Cerebellar cortex (tissue), 1 donor: ENCODE data around the gene SLC2A4RG.
"Not testable (repeated sequence)": the region's sequence is repeated elsewhere in the genome, so short reads cannot be mapped to it uniquely, and the experiment has no call there.

Source experiments
- DNase-seq: peaks from one replicate; pipeline ENCODE4 v3.0.0-alpha.2; 2015; ENCODE audit warnings: low spot score

Gene SLC2A4RG

GRCh38 chr20:63714858-63715257 lies 24.7 kb upstream of the SLC2A4RG start:
- no peak for DNase-seq

DNA sequence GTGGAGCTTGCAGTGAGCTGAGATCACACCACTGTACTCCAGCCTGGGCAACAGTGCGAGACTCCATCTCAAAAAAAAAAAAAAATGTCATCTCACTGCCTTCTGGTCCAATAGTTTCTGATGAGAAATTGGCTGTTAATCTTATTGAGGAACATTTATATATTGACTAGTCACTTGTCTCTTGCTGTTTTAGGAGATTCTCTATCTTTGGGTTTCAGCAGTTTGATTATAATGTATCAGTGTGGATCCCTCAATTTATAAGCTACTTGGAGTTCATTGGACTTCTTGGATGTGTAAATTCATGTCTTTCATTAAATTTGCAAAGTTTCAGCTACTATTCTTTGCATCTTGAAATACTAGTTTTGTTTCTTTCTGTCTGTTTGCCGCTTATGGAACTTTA lies 20.6 kb upstream of the SLC2A4RG start:
- DNase-seq: no peak

DNA sequence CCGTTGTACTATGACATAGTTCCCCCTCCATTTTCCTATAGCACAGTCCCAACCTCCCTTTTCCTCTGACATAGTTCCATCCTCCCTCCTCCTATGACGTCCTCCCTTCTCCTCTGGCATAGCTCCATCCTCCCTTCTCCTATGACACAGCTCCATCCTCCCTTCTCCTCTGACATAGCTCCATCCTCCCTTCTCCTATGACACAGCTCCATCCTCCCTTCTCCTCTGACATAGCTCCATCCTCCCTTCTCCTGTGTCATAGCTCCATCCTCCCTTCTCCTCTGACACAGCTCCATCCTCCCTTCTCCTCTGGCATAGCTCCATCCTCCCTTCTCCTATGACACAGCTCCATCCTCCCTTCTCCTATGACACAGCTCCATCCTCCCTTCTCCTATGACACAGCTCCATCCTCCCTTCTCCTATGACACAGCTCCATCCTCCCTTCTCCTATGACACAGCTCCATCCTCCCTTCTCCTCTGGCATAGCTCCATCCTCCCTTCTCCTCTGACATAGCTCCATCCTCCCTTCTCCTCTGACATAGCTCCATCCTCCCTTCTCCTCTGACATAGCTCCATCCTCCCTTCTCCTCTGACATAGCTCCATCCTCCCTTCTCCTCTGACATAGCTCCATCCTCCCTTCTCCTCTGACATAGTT lies 16.5 kb upstream of the SLC2A4RG start:
- not testable (repeated sequence) for DNase-seq

DNA sequence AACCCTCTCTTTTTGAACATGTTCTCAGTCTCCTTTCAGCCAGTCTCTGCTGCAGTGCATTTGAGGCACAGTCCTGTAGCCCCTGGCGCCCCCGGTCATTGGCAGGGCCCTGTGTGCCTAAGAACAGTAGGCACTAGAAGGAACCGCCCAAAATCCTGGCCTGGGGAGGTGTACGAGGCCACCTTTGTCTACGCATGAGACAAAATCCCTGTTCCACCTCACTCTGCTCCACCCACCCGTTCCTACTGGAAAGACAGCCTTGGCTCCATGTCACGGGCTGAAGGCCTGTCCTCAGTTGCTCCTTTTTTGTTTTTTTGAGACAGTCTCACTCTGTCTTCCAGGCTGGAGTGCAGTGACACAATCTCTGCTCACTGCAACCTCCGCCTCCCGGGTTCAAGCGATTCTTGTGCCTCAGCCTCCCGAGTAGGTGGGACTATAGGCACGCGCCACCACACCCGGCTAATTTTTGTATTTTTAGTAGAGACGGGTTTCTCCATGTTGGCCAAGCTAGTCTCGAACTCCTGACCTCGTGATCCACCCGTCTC lies 9.3 kb upstream of the SLC2A4RG start:
- not testable (repeated sequence) for DNase-seq

GRCh38 chr20:63731410-63731809 lies 8.2 kb upstream of the SLC2A4RG start:
- no peak for DNase-seq

GRCh38 chr20:63732118-63733095 lies 7.2 kb upstream of the SLC2A4RG start:
- no peak for DNase-seq

DNA sequence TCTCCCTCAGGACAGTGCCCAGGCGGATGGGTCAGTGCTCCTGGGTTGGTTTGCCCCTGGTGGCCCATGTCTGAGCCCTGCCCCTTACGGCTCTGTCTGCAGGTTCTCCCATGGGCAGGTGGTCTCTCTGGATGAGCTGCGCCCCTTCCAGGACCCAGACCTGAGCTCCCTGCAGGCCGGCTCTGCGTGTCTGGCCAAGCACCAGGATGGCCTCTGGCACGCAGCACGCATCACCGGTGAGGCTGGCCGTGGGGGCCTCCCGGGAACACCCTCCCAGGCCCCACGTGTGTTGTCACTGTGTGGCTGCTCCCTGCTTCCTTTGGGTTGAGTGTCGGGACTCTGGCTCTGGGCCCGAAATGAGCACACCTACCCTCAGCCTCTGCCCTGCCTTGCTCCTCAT lies 6.5 kb upstream of the SLC2A4RG start:
- no peak for DNase-seq

DNA sequence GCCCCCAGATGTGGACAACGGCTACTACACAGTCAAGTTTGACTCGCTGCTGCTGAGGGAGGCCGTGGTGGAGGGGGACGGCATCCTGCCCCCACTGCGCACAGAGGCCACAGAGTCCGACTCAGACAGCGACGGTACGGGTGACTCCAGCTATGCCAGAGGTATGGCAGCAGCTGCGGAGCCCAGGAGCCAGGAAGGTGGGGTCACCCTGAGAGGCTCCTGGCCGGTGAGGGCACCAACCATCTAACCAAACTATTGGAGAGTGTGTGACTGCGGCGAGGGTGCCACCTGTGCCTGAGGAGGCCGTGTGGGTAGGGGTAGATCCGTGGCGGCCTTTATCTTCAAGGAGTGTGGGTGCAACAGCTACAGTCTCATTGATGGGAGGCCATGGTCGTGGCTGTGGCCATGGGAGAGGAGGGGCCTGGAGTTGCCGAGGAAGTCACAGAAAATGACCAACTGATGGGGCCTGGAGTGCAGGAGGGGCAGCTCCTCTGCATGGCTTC lies 5.9 kb upstream of the SLC2A4RG start:
- no peak for DNase-seq

GRCh38 chr20:63734111-63734945 lies 5.2 kb upstream of the SLC2A4RG start:
- no peak for DNase-seq

DNA sequence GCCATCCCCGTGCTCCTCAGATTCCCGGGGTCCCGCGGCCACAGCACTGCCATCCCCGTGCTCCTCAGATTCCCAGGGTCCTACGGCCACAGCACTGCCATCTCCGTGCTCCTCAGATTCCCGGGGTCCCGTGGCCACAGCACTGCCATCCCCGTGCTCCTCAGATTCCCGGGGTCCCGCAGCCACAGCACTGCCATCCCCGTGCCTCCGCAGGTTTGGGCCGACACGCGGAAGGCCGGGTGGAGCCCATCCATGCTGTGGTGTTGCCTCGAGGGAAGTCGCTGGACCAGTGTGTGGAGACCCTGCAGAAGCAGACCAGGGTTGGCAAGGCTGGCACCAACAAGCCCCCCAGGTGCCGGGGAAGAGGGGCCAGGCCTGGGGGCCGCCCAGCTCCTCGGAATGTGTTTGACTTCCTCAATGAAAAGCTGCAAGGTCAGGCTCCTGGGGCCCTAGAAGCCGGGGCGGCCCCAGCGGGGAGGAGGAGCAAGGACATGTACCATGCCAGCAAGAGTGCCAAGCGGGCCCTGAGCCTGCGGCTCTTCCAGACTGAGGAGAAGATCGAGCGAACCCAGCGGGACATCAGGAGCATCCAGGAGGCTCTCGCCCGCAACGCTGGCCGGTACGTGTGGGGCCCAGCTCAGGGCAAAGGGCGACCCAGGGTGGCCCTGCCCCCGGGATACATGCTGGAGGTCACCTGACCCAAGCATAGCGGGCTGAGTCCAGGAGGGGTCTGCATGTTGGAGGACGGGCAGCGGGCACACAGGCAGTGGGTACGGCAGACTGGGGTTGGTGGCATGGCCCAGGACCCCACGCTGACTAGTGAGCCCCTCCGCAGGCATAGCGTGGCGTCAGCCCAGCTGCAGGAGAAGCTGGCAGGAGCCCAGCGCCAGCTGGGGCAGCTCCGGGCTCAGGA lies 4.4 kb upstream of the SLC2A4RG start:
- DNase-seq: no peak

DNA sequence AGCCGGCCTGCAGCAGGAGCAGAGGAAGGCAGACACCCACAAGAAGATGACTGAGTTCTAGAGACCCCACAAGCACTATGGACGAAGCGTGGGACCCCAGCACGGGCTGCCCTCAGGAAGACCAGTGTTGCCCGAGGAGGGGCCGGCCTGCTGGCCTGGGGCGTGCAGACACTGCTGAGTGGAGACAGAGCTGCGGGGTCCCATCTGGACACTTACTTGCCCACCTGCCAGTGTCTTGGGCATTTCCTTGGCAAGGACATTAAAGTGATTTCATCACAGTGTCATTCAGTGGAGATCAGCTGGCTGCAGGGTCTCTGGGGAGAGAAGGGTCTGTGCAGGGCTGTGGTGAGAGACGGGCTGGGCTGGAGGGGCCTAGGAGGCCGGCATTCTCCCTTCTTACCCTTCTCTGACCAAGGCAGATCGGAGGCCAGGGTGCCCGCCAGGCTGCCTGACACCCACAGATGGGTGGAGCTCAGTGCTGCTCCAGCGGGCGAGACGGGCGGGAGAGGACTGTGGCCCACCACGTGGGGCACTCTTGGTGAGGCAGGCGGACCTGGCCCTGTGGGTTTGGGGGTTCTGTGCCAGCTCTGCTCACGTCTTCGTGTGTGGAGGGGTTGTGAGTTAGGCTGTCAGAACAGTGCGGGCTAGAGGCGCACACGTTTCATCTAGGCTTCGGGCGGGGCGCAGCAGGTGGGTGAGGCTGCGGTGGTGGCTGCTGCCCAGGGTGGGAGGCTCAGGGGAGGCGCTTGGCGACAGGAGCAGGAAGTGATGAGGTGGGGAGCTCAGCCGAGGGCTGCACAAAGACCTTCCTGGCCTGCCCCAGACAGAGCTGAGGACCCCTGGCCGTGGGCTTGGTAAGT lies 3.5 kb upstream of the SLC2A4RG start, which contains the start of gene LIME1:
LIME1 (plus strand) TSS at position 806 of the 860 bp plus-strand sequence. CDS start 886 bp downstream, outside the sequence.
- no peak for DNase-seq

GRCh38 chr20:63736893-63737694 lies 2.5 kb upstream of the SLC2A4RG start:
- no peak for DNase-seq

DNA sequence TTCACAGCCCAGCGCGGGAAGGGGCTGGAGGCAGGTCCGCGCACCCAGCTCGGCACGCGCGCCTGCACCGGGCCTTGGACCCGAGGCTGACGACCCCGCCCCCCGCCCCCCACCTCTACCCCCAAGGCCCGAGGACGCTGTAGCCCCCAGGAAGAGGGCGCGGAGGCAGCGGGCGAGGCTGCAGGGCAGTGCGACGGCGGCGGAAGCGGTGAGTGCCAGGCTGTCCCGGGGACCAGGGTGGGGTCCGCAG lies 2.0 kb upstream of the SLC2A4RG start:
- no peak for DNase-seq

DNA sequence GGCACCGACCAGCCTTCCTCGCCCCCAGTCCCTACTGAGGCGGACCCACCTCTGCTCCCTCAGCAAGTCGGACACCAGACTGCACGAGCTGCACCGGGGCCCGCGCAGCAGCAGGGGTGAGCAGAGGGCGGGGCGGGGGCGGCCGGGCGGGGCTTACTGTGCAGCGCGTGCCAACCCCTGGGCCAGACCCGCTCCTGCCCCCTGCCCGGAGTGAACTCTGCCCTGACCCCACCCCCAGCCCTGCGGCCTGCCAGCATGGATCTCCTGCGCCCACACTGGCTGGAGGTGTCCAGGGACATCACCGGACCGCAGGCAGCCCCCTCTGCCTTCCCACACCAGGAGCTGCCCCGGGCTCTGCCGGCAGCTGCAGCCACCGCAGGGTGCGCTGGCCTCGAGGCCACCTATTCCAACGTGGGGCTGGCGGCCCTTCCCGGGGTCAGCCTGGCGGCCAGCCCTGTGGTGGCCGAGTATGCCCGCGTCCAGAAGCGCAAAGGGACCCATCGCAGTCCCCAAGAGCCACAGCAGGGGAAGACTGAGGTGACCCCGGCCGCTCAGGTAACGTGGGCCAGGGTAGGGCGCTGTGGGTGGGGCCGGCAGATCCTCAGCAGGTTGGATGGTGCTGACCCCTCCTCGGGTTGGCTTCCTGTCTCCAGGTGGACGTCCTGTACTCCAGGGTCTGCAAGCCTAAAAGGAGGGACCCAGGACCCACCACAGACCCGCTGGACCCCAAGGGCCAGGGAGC lies 1.5 kb upstream of the SLC2A4RG start:
- no peak for DNase-seq

DNA sequence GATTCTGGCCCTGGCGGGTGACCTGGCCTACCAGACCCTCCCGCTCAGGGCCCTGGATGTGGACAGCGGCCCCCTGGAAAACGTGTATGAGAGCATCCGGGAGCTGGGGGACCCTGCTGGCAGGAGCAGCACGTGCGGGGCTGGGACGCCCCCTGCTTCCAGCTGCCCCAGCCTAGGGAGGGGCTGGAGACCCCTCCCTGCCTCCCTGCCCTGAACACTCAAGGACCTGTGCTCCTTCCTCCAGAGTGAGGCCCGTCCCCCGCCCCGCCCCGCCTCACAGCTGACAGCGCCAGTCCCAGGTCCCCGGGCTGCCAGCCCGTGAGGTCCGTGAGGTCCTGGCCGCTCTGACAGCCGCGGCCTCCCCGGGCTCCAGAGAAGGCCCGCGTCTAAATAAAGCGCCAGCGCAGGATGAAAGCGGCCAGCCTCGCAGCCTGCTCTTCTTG lies 868 bp upstream of the SLC2A4RG start:
- DNase-seq: peak; percentile 65

DNA sequence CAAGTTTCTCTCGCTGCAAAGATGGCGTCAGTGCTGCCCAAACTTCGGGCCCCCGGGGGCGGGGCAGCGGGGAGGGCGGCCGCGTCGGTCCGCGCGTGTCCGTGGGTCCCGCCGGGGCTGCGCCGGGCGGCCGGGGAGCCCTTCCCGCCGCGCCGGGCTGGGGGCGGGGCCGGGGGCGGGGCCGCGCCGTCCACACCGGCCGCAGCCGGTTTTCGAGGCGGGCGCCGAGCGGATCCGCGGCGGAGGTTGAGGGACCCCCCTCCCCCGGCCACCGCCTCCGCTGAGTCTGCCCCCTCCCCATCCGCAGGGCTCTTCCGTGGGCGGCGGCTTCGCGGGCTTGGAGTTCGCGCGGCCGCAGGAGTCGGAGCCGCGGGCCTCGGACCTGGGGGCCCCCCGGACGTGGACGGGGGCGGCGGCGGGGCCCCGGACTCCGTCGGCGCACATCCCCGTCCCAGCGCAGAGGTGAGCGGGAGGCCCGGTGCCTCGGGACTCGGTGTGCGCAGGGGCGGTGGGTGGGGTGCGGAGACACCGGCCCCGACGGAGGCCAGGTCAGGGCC lies 572 bp downstream of the SLC2A4RG start:
- DNase-seq: no peak

DNA sequence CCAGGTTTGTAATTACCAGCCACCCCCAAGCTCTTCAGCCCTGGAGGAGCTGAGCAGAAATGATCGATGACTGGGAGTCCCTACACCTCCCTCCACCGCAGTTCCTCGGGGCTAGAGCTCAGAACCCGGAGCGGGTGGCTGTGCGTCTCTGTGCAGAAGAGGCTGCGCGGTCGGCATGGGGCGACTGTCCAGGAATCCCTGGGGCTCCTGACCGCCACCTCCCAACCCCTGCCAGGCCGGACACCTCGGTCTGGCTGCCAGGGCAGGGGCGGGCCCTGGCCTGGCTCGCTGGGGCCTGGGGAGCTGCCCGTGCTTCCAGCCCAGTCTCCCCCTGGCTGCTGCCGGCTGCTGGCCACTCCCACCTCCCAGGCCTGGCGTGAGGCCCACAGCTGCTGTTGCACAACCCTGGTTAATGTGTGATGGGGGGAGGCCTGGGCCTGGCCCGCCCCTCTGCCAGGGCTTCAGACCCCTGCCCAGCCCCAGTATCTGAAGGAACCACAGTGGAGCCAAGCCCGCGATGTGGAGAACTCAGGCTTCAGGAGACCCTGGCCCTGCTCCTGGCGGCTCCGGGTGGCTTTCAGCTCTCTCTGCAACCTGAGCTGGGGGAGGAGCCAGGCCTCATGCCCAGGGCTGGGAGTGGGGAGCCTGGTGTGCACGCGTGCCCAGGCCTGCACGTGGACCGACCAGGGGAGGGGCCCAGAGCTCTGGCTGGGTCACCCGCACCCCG lies 1.2 kb downstream of the SLC2A4RG start:
- DNase-seq: peak; percentile 70
